HG02623 (cell line): Measurements from ENCODE around the gene PRPSAP2.

Experiments used
- ATAC-seq: cut with Tn5 transposase; IDR thresholded peaks from one replicate; pipeline ENCODE4 v1.9.1; 2021; ENCODE audit warnings: moderate library complexity; ENCODE audit not compliant: unreplicated experiment

PRPSAP2 gene

GRCh38 chr17:18978050-18978449, 120.1 kb downstream of the PRPSAP2 start:
- ATAC-seq, result no peak

- ATAC-seq, result no peak
Measured at GRCh38 chr17:18978655-18979054, 120.7 kb downstream of the PRPSAP2 start.
